Gastroesophageal sphincter (tissue), 4 donors: ENCODE measurements around the gene GUCA2A. TPM values are rescaled to one million over a fixed set of nuclear protein-coding genes. Genes with fewer than 3 reads are reported as not detected.

ENCODE experiments used
- ATAC-seq: fragments of 150-250 bp; one replicate; pipeline ENCODE4 v1.9.1; 2016; ENCODE audit warnings: mild to moderate bottlenecking, moderate library complexity
- H3K27ac ChIP-seq, 4 donors: fragments of 200-600 bp; sonication (generic) in 3 of 4; 1 replicate in 3 of 4; 2 replicates in 1 of 4; pipeline ENCODE4 v1.5.1; 2016 to 2019
- H3K27me3 ChIP-seq: fragments of 200-600 bp; sonication (generic); one replicate; pipeline ENCODE4 v1.5.1; 2019
- H3K36me3 ChIP-seq, 2 donors: fragments of 200-600 bp; sonication (generic); one replicate each; pipeline ENCODE4 v1.5.1; 2019; ENCODE audit warnings: control low read depth in 1 of 2
- H3K4me1 ChIP-seq, 3 donors: fragments of 200-600 bp; sonication (generic); 1 replicate in 2 of 3; 2 replicates in 1 of 3; pipeline ENCODE4 v1.5.1; 2016 to 2019; ENCODE audit warnings: control low read depth in 2 of 3
- H3K4me3 ChIP-seq, 2 donors: fragments of 200-600 bp; sonication (generic); one replicate each; pipeline ENCODE4 v1.5.1; 2019; ENCODE audit warnings: mild to moderate bottlenecking in 1 of 2, moderate library complexity in 1 of 2
- H3K9me3 ChIP-seq, 3 donors: fragments of 200-600 bp; sonication (generic); one replicate each; pipeline ENCODE4 v1.5.1; 2017 to 2019; ENCODE audit warnings: control low read depth in 2 of 3
- CTCF ChIP-seq, 4 experiments: fragments of 200-600 bp in 2 of 4; fragments of 450-650 bp in 2 of 4; sonication (generic) in 1 of 4; IDR thresholded peaks; one replicate each; pipeline ENCODE4 v1.5.1; 2017 to 2019; ENCODE audit warnings: antibody characterized with exemption in 4 of 4, mild to moderate bottlenecking in 2 of 4, moderate library complexity in 2 of 4
- EP300 ChIP-seq: sonication (generic); formaldehyde crosslinking; IDR thresholded peaks from one replicate; pipeline ENCODE4 v1.6.1; 2017; ENCODE audit warnings: antibody characterized with exemption, mild to moderate bottlenecking
- POLR2A ChIP-seq, 2 donors: fragments of 450-650 bp; IDR thresholded peaks; one replicate each; pipeline ENCODE4 v1.6.1; 2017; ENCODE audit warnings: antibody characterized with exemption in 2 of 2, mild to moderate bottlenecking in 2 of 2, moderate library complexity in 1 of 2
- POLR2AphosphoS5 ChIP-seq: sonication (generic); formaldehyde crosslinking; IDR thresholded peaks from one replicate; pipeline ENCODE4 v1.6.1; 2017; ENCODE audit warnings: antibody characterized with exemption
- WGBS, 2 donors: methylation state at CpG; one replicate each; pipeline ENCODE4 v1.1.5; 2018; ENCODE audit warnings: low coverage in 1 of 2; 5-methylcytosine and 5-hydroxymethylcytosine counted together
- total RNA-seq, 4 donors: library from RNA; depleted of rRNA; stranded (reverse); fragments of >200 nt; gene quantifications; one replicate each; pipeline ENCODE4 v1.1.0, GENCODE V29; 2016

The GUCA2A gene
- total RNA-seq, 4 donors from 2014 or later, result not detected

GRCh38 chr1:42206164-42206563 is 41.6 kb upstream of the GUCA2A start:
- no peaks in the 10 kb centered on the region for H3K9me3 ChIP-seq
- 69 to 95% methylated on average over 2 to 3 of the region's 3 CpGs for WGBS, 2 donors
- TF ChIP-seq CTCF (IDR thresholded peaks at IDR 0.05) (no peak), EP300 (no peak), POLR2AphosphoS5 (no peak), POLR2A (IDR thresholded peaks at IDR 0.05) (no peak)

GRCh38 chr1:42201986-42202385 is 37.4 kb upstream of the GUCA2A start:
- Histone ChIP-seq H3K9me3 (no peaks in the 10 kb centered on the region), H3K4me3 (no peak overlapping the region), H3K27ac (no peak overlapping the region), H3K27me3 (no peaks in the 10 kb centered on the region), H3K36me3 (peaks cover 0 to 35% of the 10 kb centered on the region in 2 donors), H3K4me1 (no peaks in the 10 kb centered on the region)
- TF ChIP-seq POLR2A (IDR thresholded peaks at IDR 0.05) (no peak), POLR2AphosphoS5 (no peak), EP300 (no peak), CTCF (IDR thresholded peaks at IDR 0.05) (no peak)
- ATAC-seq, result no peak

More at GRCh38 chr1:42206164-42206563, 41.6 kb upstream of the GUCA2A start:
- Histone ChIP-seq H3K27me3 (no peaks in the 10 kb centered on the region), H3K4me1 (peaks cover 0 to 18% (median 0%) of the 10 kb centered on the region in 3 donors), H3K27ac (no peak overlapping the region), H3K36me3 (peaks cover 0 to 23% of the 10 kb centered on the region in 2 donors), H3K4me3 (no peak overlapping the region)
- no peak for ATAC-seq

- H3K9me3 ChIP-seq, result no peaks in the 10 kb centered on the region
- H3K4me3 ChIP-seq, result no peak overlapping the region
- no peaks in the 10 kb centered on the region for H3K4me1 ChIP-seq
- peaks cover 0 to 62% of the 10 kb centered on the region in 2 donors for H3K36me3 ChIP-seq
- H3K27me3 ChIP-seq, result no peaks in the 10 kb centered on the region
- no peak overlapping the region for H3K27ac ChIP-seq
- no peak for ATAC-seq
- no peak for TF ChIP-seq EP300
- TF ChIP-seq POLR2A (IDR thresholded peaks at IDR 0.05), result no peak
- no peak for TF ChIP-seq CTCF (IDR thresholded peaks at IDR 0.05)
- TF ChIP-seq POLR2AphosphoS5, result no peak
- 83 to 91% methylated on average over 5 of the region's 5 CpGs for WGBS, 2 donors
These were observed 33.7 kb upstream of the GUCA2A start for GRCh38 chr1:42198251-42198650.

GRCh38 chr1:42195841-42196240 is 31.3 kb upstream of the GUCA2A start:
- no peak overlapping the region for H3K4me3 ChIP-seq
- no peak for ATAC-seq
- no peaks in the 10 kb centered on the region for H3K4me1 ChIP-seq
- no peak for TF ChIP-seq POLR2A (IDR thresholded peaks at IDR 0.05)
- TF ChIP-seq EP300, result no peak
- no peak for TF ChIP-seq CTCF (IDR thresholded peaks at IDR 0.05)
- no peak for TF ChIP-seq POLR2AphosphoS5
- no peak overlapping the region for H3K27ac ChIP-seq
- H3K9me3 ChIP-seq, result no peaks in the 10 kb centered on the region
- WGBS, 2 donors, result 100% methylated on average over 3 of the region's 3 CpGs
- no peaks in the 10 kb centered on the region for H3K27me3 ChIP-seq
- H3K36me3 ChIP-seq, result peaks cover 0 to 59% of the 10 kb centered on the region in 2 donors

- no peak overlapping the region for H3K27ac ChIP-seq
- ATAC-seq, result no peak
- TF ChIP-seq POLR2AphosphoS5, result no peak
- TF ChIP-seq CTCF (IDR thresholded peaks at IDR 0.05), result no peak
- no peak for TF ChIP-seq POLR2A (IDR thresholded peaks at IDR 0.05)
- no peak for TF ChIP-seq EP300
- no peaks in the 10 kb centered on the region for H3K4me1 ChIP-seq
- no peaks in the 10 kb centered on the region for H3K27me3 ChIP-seq
- no peak overlapping the region for H3K4me3 ChIP-seq
- no peaks in the 10 kb centered on the region for H3K9me3 ChIP-seq
- 75 to 87% methylated on average over 4 of the region's 4 CpGs for WGBS, 2 donors
- H3K36me3 ChIP-seq, result peaks cover 0 to 83% of the 10 kb centered on the region in 2 donors
These were observed 27.6 kb upstream of the GUCA2A start for GRCh38 chr1:42192106-42192505.
